Liver (tissue), 9 donors: ENCODE measurements around the gene S1PR4. TPM values are rescaled to one million over a fixed set of nuclear protein-coding genes. Genes with fewer than 3 reads are reported as not detected.
"Not testable (repeated sequence)": the region's sequence is repeated elsewhere in the genome, so short reads cannot be mapped to it uniquely, and the experiment has no call there.

Source experiments
- DNase-seq: peaks from one replicate; pipeline ENCODE4 v3.0.0-alpha.2; 2017; ENCODE audit warnings: low spot score
- H3K27ac ChIP-seq, 2 donors: one replicate each; pipeline ENCODE4 v1.7.0; 2013; ENCODE audit warnings: inconsistent platforms in 2 of 2, low read length in 2 of 2, control low read depth in 1 of 2, low read depth in 1 of 2, mild to moderate bottlenecking in 1 of 2
- H3K27me3 ChIP-seq, 4 donors: one replicate each; pipeline versions ENCODE4 v1.6.1 to v1.7.0; 2013; ENCODE audit warnings: low read length in 3 of 4, inconsistent platforms in 1 of 4, mild to moderate bottlenecking in 1 of 4, moderate library complexity in 1 of 4; ENCODE audit not compliant: control insufficient read depth in 4 of 4, insufficient read depth in 4 of 4
- H3K36me3 ChIP-seq, 4 donors: one replicate each; pipeline versions ENCODE4 v1.6.1 to v1.7.0; 2013; ENCODE audit warnings: low read length in 3 of 4, mild to moderate bottlenecking in 3 of 4, low read depth in 1 of 4, moderate library complexity in 1 of 4; ENCODE audit not compliant: control insufficient read depth in 4 of 4, insufficient read depth in 3 of 4
- H3K4me1 ChIP-seq, 4 donors: one replicate each; pipeline versions ENCODE4 v1.6.1 to v1.7.0; 2013; ENCODE audit warnings: low read length in 3 of 4, mild to moderate bottlenecking in 3 of 4, moderate library complexity in 1 of 4; ENCODE audit not compliant: control insufficient read depth in 4 of 4, insufficient read depth in 4 of 4
- H3K4me3 ChIP-seq, 3 donors: one replicate each; pipeline versions ENCODE4 v1.6.1 to v1.7.0; 2013; ENCODE audit warnings: low read length in 3 of 3, control low read depth in 1 of 3, low read depth in 1 of 3, mild to moderate bottlenecking in 1 of 3
- H3K9ac ChIP-seq, 2 donors: one replicate each; pipeline ENCODE4 v1.7.0; 2013; ENCODE audit warnings: low read length in 2 of 2, mild to moderate bottlenecking in 2 of 2, moderate library complexity in 2 of 2, control low read depth in 1 of 2, low read depth in 1 of 2
- H3K9me3 ChIP-seq, 4 donors: one replicate each; pipeline versions ENCODE4 v1.6.1 to v1.7.0; 2013; ENCODE audit warnings: low read length in 3 of 4; ENCODE audit not compliant: control insufficient read depth in 4 of 4
- ATF3 ChIP-seq: IDR thresholded peaks from 2 replicates; pipeline ENCODE4 v1.6.1; 2016; ENCODE audit warnings: antibody characterized with exemption
- CTCF ChIP-seq: fragments of 150-350 bp; IDR thresholded peaks from 2 replicates; pipeline ENCODE4 v1.5.1; 2017; ENCODE audit warnings: improper control_type of control experiment, low read depth, low read length; ENCODE audit not compliant: missing input control
- EGR1 ChIP-seq, 2 donors: IDR thresholded peaks; 2 replicates each; pipeline ENCODE4 v1.6.1; 2016 to 2018; ENCODE audit warnings: antibody characterized with exemption in 2 of 2, low read depth in 2 of 2
- FOXA1 ChIP-seq: IDR thresholded peaks from 2 replicates; pipeline ENCODE4 v1.6.1; 2016; ENCODE audit warnings: antibody characterized with exemption
- GABPA ChIP-seq, 2 donors: IDR thresholded peaks in 1 of 2; conservative IDR thresholded peaks in 1 of 2; 2 replicates each; pipeline ENCODE4 v1.6.1; 2016; ENCODE audit warnings: antibody characterized with exemption in 2 of 2, mild to moderate bottlenecking in 1 of 2, moderate library complexity in 1 of 2
- HNF4G ChIP-seq: IDR thresholded peaks from 2 replicates; pipeline ENCODE4 v1.6.1; 2016; ENCODE audit warnings: antibody characterized with exemption
- JUND ChIP-seq, 2 donors: IDR thresholded peaks; 2 replicates each; pipeline ENCODE4 v1.6.1; 2016; ENCODE audit warnings: antibody characterized with exemption in 2 of 2
- MAX ChIP-seq: IDR thresholded peaks from 2 replicates; pipeline ENCODE4 v1.6.1; 2016; ENCODE audit warnings: antibody characterized with exemption
- NR2F2 ChIP-seq: IDR thresholded peaks from 2 replicates; pipeline ENCODE4 v1.6.1; 2016; ENCODE audit warnings: antibody characterized with exemption
- RAD21 ChIP-seq, 2 donors: IDR thresholded peaks; 2 replicates each; pipeline ENCODE4 v1.6.1; 2016; ENCODE audit warnings: antibody characterized with exemption in 2 of 2, mild to moderate bottlenecking in 2 of 2
- RXRA ChIP-seq, 2 donors: IDR thresholded peaks; 2 replicates each; pipeline ENCODE4 v1.6.1; 2017 to 2018; ENCODE audit warnings: antibody characterized with exemption in 2 of 2, mild to moderate bottlenecking in 1 of 2
- SP1 ChIP-seq: IDR thresholded peaks from 2 replicates; pipeline ENCODE4 v1.6.1; 2018; ENCODE audit warnings: antibody characterized with exemption, mild to moderate bottlenecking
- YY1 ChIP-seq: IDR thresholded peaks from 2 replicates; pipeline ENCODE4 v1.6.1; 2016; ENCODE audit warnings: antibody characterized with exemption, mild to moderate bottlenecking
- WGBS: extraction: QIAGEN DNeasy Blood & Tissue Kit; methylation state at CpG from one replicate; pipeline ENCODE4 v1.1.7; 2013; 5-methylcytosine and 5-hydroxymethylcytosine counted together
- polyA plus RNA-seq, 2 donors: library from polyadenylated mRNA; stranded (reverse) in 1 of 2; unstranded in 1 of 2; fragments of 200-250 nt in 1 of 2; fragments of >200 nt in 1 of 2; fragmentation: Nextera tagmentation in 1 of 2; extraction: Ambion mirVana in 1 of 2; gene quantifications; one replicate each; pipeline versions ENCODE4 v1.2.1 to v1.2.3, GENCODE V29; 2013 to 2015
- total RNA-seq, 2 donors: library from RNA; depleted of rRNA; stranded (reverse); fragments of >200 nt; gene quantifications; one replicate each; pipeline ENCODE4 v1.2.3, GENCODE V29; 2014
- donor health status: healthy.
- donor health status: healthy.
- donor health status: healthy.
- donor health status: healthy.
- donor health status: healthy.

The S1PR4 gene
- total and polyA plus RNA-seq, 4 donors, result 0.93 to 11.0 (median 2.1) TPM

- H3K4me3 ChIP-seq, result no peak overlapping the region
- H3K9ac ChIP-seq, result no peak overlapping the region
- WGBS, result 91% methylated on average over 5 of the region's 5 CpGs
- H3K27me3 ChIP-seq, result no peaks in the 10 kb centered on the region
- no peaks in the 10 kb centered on the region for H3K36me3 ChIP-seq
- no peaks in the 10 kb centered on the region for H3K9me3 ChIP-seq
- H3K4me1 ChIP-seq, result no peaks in the 10 kb centered on the region
- no peak for DNase-seq
- no peak overlapping the region for H3K27ac ChIP-seq
- no peak for TF ChIP-seq MAX
- TF ChIP-seq CTCF, result no peak
Measured at GRCh38 chr19:3216874-3217273, 38.3 kb downstream of the S1PR4 start.

- Histone ChIP-seq H3K4me1 (peaks cover 0 to 2% (median 0%) of the 10 kb centered on the region in 4 donors), H3K27ac (no peak overlapping the region), H3K36me3 (no peaks in the 10 kb centered on the region), H3K9ac (no peak overlapping the region), H3K4me3 (no peak overlapping the region), H3K27me3 (no peaks in the 10 kb centered on the region), H3K9me3 (no peaks in the 10 kb centered on the region)
- DNase-seq, result no peak
- WGBS, result 79% methylated on average over 12 of the region's 12 CpGs
- TF ChIP-seq RXRA (IDR thresholded peaks at IDR 0.05) (no peak), RAD21 (IDR thresholded peaks at IDR 0.05) (no peak)
Measured at GRCh38 chr19:3220576-3220975, 42.0 kb downstream of the S1PR4 start.

GRCh38 chr19:3221576-3221975, 43.0 kb downstream of the S1PR4 start:
- H3K9me3 ChIP-seq, H3K4me3 ChIP-seq, DNase-seq, H3K9ac ChIP-seq, H3K36me3 ChIP-seq, H3K4me1 ChIP-seq, H3K27ac ChIP-seq, H3K27me3 ChIP-seq: not testable (repeated sequence)
- 83% methylated on average over 5 of the region's 5 CpGs for WGBS

GRCh38 chr19:3222709-3223108, 44.1 kb downstream of the S1PR4 start:
- DNase-seq, result no peak
- no peak overlapping the region for H3K9ac ChIP-seq
- H3K27me3 ChIP-seq, result peaks cover 0 to 2% (median 0%) of the 10 kb centered on the region in 4 donors
- TF ChIP-seq YY1 (no peak), EGR1 (IDR thresholded peaks at IDR 0.05; ENCODE audit: low read depth in 2 of 2) (no peak), NR2F2 (no peak), RXRA (IDR thresholded peaks at IDR 0.05) (no peak), MAX (no peak), HNF4G (no peak), JUND (IDR thresholded peaks at IDR 0.05) (no peak), ATF3 (no peak), GABPA (IDR thresholded peaks at IDR 0.05 in 1 of 2, conservative IDR thresholded peaks at IDR 0.05 in 1 of 2) (no peak), FOXA1 (no peak), SP1 (no peak)
- no peaks in the 10 kb centered on the region for H3K36me3 ChIP-seq
- H3K4me1 ChIP-seq, result peaks cover 0 to 2% (median 0%) of the 10 kb centered on the region in 4 donors
- no peaks in the 10 kb centered on the region for H3K9me3 ChIP-seq
- H3K27ac ChIP-seq, result no peak overlapping the region
- H3K4me3 ChIP-seq, result no peak overlapping the region
- WGBS, result 91% methylated on average over 5 of the region's 5 CpGs
